Measurements from ENCODE around the gene TRMT2A.

DNA sequence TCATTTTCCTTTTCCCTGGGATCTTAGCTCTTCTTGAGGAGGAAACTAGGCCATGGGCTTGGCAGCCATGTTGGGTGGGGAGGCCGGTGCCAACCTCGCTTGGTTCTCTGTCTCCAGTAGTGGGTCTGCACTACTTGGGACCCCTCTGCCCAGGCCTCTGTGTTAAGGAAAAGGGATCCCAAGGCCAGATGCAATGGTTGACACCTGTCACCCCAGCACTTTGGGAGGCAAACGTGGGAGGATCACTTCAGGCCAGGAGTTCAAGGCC, 12.7 kb upstream of the TRMT2A start:
- TF ChIP-seq CTCF (IDR thresholded peaks at IDR 0.05) (no peak), POLR2A (IDR thresholded peaks at IDR 0.05) (no peak)
